HG03103 (cell line): ENCODE data around the gene S100A4.
"Not testable (repeated sequence)": the region's sequence is repeated elsewhere in the genome, so short reads cannot be mapped to it uniquely, and the experiment has no call there.

Experiments used
- ATAC-seq: cut with Tn5 transposase; IDR thresholded peaks from one replicate; pipeline ENCODE4 v1.9.1; 2021; ENCODE audit warnings: low read depth; ENCODE audit not compliant: unreplicated experiment

S100A4 gene

DNA sequence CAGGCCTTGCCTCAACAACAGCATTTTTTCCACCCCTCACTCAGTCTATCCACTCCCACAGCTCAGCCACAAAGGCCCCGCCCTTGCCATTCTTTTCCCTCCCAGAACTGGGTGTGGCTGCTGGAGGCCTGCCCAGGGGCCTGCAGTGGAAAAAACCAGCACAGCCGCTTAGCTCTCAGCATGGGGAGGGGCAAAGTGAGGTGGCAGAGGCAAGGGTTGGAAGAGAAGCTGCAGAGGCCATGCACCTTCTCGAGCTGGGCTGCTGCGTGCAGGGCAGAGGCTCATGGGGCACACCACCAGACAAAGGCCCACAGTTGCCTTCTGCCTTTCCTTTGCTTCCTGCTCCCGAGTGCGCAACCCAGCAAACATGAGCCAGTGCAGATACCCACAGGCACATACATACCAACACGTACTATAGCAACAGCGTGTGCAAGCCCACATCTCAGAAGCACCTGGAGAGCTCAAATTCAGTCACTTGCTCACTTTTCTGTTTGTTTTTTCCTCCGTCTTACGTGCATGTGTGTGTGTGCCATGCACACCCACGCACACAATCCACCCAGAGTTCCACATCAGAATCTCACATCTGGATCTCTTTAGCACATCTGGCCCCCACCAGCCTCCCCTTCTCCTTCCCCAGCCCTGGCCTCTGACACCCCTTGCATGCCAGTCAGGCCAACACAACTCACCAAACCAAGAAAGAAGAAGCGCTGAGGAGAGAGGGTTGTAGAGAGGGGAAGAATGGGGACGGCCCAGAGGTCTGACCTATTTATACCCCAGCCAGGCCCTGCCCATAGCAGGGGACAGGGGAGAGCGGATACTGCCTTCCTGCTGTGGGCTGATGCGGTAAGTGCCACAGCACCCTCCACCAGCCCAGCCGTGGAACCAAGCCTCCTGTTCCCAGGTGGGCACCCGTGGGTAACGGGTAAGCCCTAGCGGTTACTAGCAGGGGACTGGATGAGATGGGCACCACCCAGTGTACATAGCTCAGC lies at the start of gene S100A4:
S100A4 (minus strand) TSS at position 740 of the 989 bp plus-strand sequence. CDS start 1,012 bp downstream, outside the sequence.
- ATAC-seq: no peak

DNA sequence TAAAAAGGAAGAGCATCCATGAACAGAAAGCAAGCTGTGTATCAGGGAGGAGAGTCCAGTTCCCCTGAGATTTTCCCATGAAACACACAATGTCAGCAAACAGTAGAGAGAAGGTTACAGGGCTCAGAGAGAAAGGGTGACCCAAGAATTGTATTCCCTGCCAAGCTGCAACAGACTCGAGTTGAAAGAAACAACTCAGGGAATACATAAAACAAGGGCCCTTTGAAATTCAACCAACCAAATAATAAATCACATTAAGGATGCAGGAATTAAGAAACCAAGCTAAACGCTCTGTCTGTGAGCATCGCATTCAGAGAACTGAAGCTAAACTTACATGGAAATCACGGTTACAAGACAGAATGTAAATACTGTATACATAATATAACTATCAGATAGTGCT lies 47.1 kb upstream of the S100A4 start:
- ATAC-seq: no peak

DNA sequence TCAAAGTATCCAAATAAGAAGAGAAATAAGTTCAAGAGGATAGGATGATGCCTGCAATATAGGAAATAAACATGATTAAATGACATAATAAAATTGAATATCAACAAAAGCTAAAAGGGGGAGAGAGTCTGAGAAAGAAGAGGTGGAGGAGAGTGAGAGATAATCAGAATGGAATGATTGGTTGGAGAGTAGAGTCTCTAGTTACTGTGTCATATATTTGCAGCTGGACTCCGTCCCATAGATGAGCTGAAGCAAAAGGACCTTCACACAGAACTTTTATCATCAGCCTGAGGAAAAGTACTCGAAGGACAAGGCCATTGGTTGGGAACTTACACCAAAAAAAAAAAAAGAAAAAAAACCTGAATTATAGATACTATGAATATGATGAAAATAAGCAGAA lies 42.9 kb upstream of the S100A4 start:
- no peak for ATAC-seq

DNA sequence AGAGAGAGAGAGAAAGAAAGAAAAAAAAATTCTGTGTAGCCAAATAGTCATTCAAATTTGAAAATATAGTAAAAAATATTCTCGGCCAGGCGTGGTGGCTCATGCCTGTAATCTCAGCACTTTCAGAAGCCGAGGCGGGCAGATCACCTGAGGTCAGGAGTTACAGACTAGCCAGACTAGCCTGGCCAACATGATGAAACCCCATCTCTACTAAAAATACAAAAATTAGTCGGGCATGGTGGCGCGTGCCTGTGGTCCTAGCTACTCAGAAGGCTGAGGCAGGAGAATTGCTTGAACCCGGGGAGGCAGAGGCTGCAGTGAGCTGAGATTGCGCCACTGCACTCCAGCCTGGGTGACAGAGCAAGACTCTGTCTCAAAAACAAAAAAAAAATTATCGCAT lies 42.4 kb upstream of the S100A4 start:
- not testable (repeated sequence) for ATAC-seq

DNA sequence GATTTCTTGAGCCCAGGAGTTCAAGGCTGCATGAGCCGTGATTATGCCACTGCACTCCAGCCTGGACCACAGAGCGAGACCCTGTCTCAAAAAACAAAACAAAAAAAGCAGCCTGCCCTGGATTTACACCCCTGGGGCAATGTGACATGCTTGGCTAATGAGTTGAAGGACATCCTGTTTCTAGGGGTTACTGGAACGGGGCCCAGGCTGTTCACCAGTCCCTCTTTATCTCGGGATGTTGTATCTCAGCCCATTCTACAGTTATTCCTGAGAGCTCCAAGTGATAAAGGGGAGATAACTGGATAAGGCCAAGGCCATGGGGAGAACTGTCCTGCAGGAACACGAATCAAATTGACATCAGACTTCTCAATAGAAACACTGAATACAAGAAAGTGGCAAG lies 41.7 kb upstream of the S100A4 start:
- no peak for ATAC-seq

DNA sequence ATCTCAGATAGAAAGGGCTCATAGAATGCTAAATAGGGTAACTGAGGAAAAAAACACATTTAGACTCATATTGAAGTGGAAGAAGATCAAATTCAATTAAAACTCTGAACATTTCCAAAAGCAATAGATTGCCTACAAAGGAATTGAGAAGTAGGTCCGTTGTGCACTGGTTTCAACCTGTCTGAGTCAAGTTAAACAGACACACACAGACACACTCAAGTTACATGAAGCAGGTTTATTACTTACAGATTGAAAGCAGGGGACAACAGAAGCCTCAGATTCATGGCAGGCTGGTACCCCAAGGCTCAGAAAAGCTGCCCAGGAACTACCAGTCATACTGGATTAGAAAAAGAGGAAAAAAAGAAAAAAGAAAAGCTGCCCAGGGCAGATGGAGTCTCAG lies 40.7 kb upstream of the S100A4 start:
- ATAC-seq: no peak

DNA sequence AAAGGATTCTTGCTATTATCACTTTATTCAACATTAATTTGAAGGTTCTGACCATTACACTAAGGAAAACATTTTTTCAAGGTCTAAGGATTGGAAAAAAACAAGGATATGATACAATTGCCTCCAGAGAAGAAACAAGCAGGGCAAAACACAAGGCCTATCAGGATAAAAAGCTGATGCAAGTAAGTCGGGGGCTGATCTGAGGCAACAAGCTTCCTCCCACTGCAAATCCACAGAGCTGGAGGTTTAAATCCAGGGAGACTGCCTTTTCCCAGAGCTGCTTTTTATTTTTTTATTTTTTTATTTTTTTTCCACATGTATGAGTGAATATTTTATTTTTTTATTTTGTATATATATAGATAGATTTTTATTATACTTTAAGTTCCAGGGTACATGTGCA lies 39.4 kb upstream of the S100A4 start:
- ATAC-seq: no peak

DNA sequence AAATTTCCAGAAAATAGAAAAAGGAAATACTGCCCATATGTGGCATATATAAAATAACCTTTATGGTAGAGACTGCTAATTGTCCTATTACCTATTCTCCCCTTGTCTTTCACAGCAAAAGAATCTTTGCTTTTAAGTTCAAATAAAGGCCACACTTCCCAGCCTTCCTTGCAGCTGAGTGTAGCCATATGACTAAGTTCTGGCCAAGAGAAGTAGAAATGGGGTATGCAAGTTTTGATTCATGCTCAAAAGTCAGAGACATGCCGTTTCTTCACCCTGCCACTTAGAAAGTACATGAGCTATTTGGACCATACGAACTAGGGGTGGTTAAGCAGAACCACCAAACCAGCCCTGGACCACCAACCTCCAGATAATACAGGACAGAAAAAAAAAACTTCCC lies 38.4 kb upstream of the S100A4 start:
- no peak for ATAC-seq

DNA sequence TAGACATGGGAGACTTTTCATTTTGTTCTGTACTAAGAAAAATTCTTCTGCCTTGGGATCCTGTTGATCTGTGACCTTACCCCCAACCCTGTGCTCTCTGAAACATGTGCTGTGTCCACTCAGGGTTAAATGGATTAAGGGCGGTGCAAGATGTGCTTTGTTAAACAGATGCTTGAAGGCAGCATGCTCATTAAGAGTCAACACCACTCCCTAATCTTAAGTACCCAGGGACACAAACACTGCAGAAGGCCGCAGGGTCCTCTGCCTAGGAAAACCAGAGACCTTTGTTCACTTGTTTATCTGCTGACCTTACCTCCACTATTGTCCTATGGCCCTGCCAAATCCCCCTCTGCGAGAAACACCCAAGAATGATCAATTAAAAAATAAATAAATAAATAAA lies 37.9 kb upstream of the S100A4 start:
- not testable (repeated sequence) for ATAC-seq

DNA sequence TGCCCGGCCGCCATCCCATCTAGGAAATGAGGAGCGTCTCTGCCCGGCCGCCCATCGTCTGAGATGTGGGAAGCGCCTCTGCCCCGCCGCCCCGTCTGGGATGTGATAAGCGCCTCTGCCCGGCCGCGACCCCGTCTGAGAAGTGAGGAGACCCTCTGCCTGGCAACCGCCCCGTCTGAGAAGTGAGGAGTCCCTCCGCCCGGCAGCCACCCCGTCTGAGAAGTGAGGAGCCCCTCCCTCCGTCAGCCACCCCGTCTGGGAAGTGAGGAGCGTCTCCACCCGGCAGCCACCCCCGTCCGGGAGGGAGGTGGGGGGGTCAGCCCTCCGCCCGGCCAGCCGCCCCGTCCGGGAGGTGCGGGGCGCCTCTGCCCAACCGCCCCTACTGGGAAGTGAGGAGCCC lies 37.2 kb upstream of the S100A4 start:
- not testable (repeated sequence) for ATAC-seq

DNA sequence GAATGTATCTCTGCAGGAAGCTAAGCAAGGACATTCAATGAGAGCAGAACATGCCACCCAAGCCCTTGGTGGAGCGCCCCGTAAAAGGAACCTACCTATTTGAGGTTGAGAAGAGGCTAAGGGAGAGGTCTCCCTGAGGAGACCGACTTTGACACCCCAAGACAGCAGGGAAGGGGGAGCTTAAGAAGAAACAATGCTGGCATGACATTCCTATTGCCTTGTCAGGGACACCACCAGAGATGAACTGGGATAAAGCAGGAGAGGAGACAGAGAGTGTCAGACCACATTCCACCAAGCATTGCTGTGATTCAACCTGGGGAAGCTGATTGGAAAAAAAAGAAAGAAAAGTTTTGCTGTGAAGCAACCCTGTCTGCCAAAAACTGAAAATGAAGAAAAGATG lies 33.3 kb upstream of the S100A4 start:
- ATAC-seq: no peak

DNA sequence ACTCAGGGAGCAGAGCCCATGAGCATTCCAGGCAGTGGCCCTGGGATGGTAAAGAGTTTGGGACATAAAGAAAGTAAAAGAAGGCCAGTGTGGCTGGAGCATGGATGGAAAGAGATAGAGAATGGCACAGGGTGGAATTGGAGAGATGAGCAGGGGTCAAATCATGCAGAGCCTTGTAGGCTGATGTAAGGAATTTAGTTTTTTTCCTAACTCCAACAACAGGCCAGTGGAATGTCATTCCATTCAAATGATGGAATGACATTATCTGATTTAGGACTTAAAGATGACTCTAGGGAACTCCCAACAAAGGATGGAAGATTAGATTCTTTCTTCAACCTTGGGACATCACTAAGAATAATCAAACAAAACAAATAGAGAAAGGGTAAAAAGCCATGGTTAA lies 32.9 kb upstream of the S100A4 start:
- ATAC-seq: no peak

DNA sequence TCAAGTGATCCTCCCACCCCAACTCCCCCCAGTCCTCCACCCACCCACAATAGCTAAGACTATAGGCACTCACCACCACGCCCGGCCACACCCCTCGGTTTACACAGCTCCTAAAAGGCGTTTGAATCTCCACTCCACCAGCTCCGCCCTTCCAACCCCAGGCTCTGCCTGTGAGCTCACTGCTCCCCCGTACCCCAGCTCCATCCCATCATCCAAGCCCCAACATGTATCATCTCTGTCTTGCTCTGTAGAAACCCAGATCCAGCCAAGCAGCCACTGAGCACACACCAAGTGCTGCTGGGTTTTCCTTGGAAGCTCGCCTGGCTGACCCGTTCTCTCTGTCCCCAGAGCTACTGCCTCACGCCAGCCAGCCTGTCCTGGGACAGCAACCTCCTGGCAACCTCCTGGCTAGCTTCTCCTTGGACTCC lies 32.0 kb upstream of the S100A4 start:
- ATAC-seq: no peak

DNA sequence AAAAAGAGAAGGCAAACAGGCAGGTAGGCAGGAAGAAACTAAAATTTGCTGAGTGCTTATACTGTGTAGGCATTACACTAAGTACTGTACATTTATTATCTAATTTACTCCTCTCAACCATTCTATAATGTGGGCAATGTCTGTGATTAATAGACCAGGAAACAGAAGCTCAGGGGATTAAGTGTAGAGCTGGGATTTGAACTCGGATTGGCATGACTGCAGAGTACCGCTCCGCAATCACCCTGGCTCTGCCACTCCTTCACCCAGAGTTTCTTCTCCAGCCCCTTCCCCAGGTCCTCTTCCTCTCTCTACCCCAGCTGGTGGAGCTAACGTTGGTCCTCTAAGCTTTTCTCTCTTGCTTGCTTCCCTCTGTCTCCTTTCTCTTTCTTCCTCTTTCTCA lies 31.5 kb upstream of the S100A4 start:
- ATAC-seq: no peak

DNA sequence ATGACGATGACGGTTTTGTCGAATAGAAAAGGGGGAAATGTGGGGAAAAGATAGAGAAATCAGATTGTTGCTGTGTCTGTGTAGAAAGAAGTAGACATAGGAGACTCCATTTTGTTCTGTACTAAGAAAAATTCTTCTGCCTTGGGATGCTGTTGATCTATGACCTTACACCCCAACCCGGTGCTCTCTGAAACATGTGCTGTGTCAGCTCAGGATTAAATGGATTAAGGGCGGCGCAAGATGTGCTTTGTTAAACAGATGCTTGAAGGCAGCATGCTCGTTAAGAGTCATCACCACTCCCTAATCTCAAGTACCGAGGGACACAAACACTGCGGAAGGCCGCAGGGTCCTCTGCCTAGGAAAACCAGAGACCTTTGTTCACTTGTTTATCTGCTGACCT lies 29.9 kb upstream of the S100A4 start:
- not testable (repeated sequence) for ATAC-seq

DNA sequence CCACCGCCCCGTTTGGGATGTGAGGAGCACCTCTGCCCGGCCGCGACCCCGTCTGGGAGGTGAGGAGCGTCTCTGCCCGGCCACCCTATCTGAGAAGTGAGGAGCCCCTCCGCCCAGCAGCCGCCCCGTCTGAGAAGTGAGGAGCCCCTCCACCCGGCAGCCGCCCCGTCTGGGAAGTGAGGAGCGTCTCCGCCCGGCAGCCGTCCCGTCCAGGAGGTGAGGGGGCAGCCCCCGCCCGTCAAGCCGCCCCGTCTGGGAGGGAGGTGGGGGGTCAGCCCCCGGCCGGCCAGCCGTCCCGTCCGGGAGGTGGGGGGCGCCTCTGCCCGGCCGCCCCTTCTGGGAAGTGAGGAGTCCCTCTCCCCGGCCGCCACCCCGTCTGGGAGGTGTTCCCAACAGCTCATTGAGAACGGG lies 29.5 kb upstream of the S100A4 start:
- ATAC-seq: not testable (repeated sequence)

DNA sequence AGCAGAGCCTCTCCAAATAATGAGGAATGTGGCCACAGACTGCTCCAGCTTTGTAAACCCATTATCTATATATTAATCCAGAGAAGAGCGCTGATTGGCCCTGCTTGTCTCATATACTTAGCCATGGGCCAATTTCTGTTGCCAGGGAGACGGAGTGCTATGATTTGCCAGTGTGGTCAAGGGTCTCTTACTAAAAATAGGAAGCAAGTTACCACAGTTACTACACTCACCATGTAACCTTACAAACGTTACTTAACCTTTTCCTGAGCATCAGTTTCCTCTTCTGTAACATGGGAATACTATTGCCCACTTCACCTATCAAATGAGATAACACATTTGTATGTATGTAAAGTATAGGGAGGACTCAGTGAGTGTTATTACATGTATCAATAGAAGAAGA lies 27.7 kb upstream of the S100A4 start:
- ATAC-seq: no peak

DNA sequence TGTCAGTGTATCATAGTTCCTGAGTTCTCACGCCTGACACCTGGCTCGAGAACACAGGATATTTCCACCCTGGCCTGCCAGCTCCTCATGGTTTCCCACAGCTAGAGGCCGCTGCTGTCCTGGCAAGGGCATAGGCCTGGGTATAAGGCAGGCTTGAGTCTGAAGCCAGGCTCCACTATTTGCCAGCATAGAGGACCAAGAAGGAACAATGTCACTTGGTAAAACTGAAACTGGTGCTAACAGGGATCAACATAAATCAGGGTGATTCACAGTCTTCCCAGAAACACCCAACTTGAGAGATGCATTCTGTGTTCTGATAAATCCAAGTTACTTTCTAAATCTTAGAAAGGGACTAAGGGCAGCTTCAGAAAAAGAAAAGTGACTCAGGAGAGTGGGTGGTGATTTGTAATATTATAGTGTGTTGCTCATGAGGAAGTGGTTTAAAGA lies 27.0 kb upstream of the S100A4 start:
- peak; percentile 58 for ATAC-seq

DNA sequence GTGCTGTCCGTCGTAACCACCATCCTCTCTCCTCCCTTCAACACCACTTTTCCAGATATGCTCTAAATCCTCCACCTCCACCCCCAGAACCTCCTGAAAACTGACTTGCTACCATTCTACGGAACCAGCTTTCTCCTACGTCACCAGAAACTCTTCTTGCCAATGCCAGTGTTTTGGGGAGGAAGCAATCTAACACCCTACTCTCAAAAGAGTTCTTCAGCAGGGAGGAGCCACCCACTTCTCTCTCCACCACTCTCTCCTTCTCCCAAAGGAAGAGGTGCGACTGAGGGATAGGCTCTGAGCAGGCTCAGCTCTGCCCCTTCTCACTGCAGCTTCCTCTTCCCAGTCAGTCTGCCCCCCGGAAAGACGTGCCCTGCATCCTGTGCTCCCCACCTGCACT lies 26.1 kb upstream of the S100A4 start:
- ATAC-seq: no peak

DNA sequence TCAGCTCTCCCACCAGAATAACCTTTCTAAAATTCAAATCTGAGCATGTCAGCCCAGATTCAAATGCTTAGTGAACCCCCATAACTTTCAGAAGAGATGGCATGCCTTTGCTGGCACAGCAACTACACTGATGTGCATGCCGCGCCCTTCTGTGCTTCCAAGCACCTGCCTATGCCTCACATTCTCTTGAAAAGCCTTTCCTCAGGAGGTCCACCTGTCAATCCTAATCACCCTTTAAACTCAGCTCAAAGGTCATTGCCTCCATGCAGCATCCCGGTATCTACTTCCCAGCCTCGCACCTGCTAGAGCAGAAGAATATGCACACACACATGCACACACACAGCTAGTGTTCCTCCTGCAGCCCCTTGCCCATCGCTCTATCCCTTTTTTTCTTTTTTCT lies 25.3 kb upstream of the S100A4 start:
- no peak for ATAC-seq

DNA sequence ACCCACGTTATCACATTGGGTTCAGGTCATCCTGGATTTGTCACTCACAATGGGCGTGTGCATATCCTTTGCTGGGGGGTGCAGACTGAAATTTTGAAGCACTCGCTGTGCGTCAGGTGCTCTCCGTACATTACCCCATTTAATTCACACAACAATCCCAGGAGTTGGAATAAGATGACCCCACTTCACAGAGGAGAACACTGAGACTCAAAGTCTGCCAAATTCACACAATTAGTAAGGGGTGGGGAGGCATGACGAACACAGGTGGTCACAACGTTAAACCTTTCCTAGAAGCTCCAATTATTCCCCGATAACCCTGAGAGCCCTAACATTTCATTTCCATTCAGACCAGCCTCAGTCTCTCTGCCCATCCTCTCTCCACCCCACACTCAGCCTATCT lies 23.9 kb upstream of the S100A4 start:
- no peak for ATAC-seq
